Measurements from ENCODE around the gene EPN2. TPM values are rescaled to one million over a fixed set of nuclear protein-coding genes. Genes with fewer than 3 reads are reported as not detected.
A peak's percentile ranks its signal among the peaks of the same experiment; 100 is the strongest.

EPN2 gene
- total and polyA plus RNA-seq, 9 donors: 21.6 to 68.9 (median 52.7) TPM

GRCh38 chr17:19307521-19307920 is 70.4 kb downstream of the EPN2 start:
- Histone ChIP-seq H3K27me3 (no peaks in the 10 kb centered on the region), H3K4me3 (no peak overlapping the region), H3K36me3 (no peaks in the 10 kb centered on the region), H3K27ac (no peak overlapping the region), H3K9me3 (no peaks in the 10 kb centered on the region), H3K4me1 (ENCODE audit: insufficient read depth) (no peaks in the 10 kb centered on the region)
- intact Hi-C loops (cut with DNase I): no loop called here
- no peak for DNase-seq
- 96 to 97% (median 96%) methylated on average over 10 of the region's 10 CpGs for WGBS, 3 donors
- TF ChIP-seq CTCF (IDR thresholded peaks at IDR 0.05) (no peak), POLR2A (IDR thresholded peaks at IDR 0.05) (no peak), EP300 (IDR thresholded peaks at IDR 0.05) (no peak)

GRCh38 chr17:19308398-19308797 is 71.2 kb downstream of the EPN2 start:
- Histone ChIP-seq H3K27ac (no peak overlapping the region), H3K4me3 (no peak overlapping the region), H3K27me3 (no peaks in the 10 kb centered on the region), H3K36me3 (no peaks in the 10 kb centered on the region), H3K9me3 (no peaks in the 10 kb centered on the region), H3K4me1 (ENCODE audit: insufficient read depth) (no peaks in the 10 kb centered on the region)
- 83 to 94% (median 92%) methylated on average over 8 of the region's 8 CpGs for WGBS, 3 donors
- no peak for DNase-seq
- intact Hi-C loops (cut with DNase I): no loop called here
- TF ChIP-seq CTCF (IDR thresholded peaks at IDR 0.05): no peak
- no peak for TF ChIP-seq POLR2A (IDR thresholded peaks at IDR 0.05)
- TF ChIP-seq EP300 (IDR thresholded peaks at IDR 0.05): no peak

DNA sequence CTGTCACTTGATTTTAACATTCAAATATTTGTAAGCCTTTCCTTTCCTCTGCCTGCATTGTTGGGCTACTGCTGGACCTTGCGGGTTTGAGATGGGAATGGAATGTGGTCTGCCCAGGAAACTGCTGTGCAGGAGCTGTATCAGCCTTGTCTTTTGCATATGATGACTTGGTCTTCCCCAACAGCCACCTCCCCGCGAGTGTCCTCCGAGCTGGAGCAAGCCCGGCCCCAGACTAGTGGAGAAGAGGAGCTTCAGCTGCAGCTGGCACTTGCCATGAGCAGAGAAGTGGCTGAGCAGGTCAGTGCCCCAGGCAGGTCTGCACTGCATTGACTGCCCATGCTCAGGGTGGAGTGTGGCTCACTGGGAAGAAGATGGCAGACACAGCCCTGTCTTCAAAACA is 72.5 kb downstream of the EPN2 start:
- H3K36me3 ChIP-seq: no peaks in the 10 kb centered on the region
- intact Hi-C loops (cut with DNase I): no loop called here
- no peaks in the 10 kb centered on the region for H3K4me1 ChIP-seq (ENCODE audit: insufficient read depth)
- no peaks in the 10 kb centered on the region for H3K27me3 ChIP-seq
- WGBS, 3 donors: 92 to 96% (median 94%) methylated on average over 5 of the region's 5 CpGs
- H3K27ac ChIP-seq: no peak overlapping the region
- no peak for DNase-seq
- H3K9me3 ChIP-seq: no peaks in the 10 kb centered on the region
- TF ChIP-seq CTCF (IDR thresholded peaks at IDR 0.05) (no peak), EP300 (IDR thresholded peaks at IDR 0.05) (no peak), POLR2A (IDR thresholded peaks at IDR 0.05) (no peak)
- H3K4me3 ChIP-seq: no peak overlapping the region

GRCh38 chr17:19310151-19310550 is 73.0 kb downstream of the EPN2 start:
- TF ChIP-seq CTCF (IDR thresholded peaks at IDR 0.05) (no peak), POLR2A (IDR thresholded peaks at IDR 0.05) (no peak), EP300 (IDR thresholded peaks at IDR 0.05) (no peak)
- no peak overlapping the region for H3K4me3 ChIP-seq
- intact Hi-C loops (cut with DNase I): no loop called here
- H3K4me1 ChIP-seq (ENCODE audit: insufficient read depth): no peaks in the 10 kb centered on the region
- no peaks in the 10 kb centered on the region for H3K9me3 ChIP-seq
- H3K36me3 ChIP-seq: no peaks in the 10 kb centered on the region
- no peaks in the 10 kb centered on the region for H3K27me3 ChIP-seq
- 74 to 89% (median 87%) methylated on average over 4 of the region's 4 CpGs for WGBS, 3 donors
- H3K27ac ChIP-seq: no peak overlapping the region
- DNase-seq: no peak

GRCh38 chr17:19311016-19311415 is 73.8 kb downstream of the EPN2 start:
- no peaks in the 10 kb centered on the region for H3K9me3 ChIP-seq
- H3K27me3 ChIP-seq: no peaks in the 10 kb centered on the region
- DNase-seq: peak in 1 of 5 donors; percentile 5
- WGBS, 3 donors: 90 to 92% (median 91%) methylated on average over 5 of the region's 5 CpGs
- no peak overlapping the region for H3K27ac ChIP-seq
- TF ChIP-seq EP300 (IDR thresholded peaks at IDR 0.05): no peak
- no peak for TF ChIP-seq POLR2A (IDR thresholded peaks at IDR 0.05)
- no peak for TF ChIP-seq CTCF (IDR thresholded peaks at IDR 0.05)
- intact Hi-C loops (cut with DNase I): no loop called here
- no peaks in the 10 kb centered on the region for H3K36me3 ChIP-seq
- H3K4me3 ChIP-seq: no peak overlapping the region
- H3K4me1 ChIP-seq (ENCODE audit: insufficient read depth): no peaks in the 10 kb centered on the region
